A204.1 (cell line): ENCODE measurements around the gene IL19.
"Not testable (repeated sequence)": the region's sequence is repeated elsewhere in the genome, so short reads cannot be mapped to it uniquely, and the experiment has no call there.

Experiments
- FAIRE-seq: peaks from 2 replicates; lab custom pipeline; 2012; peaks lifted over from hg19 to GRCh38; lab: Jason Lieb, UNC

Gene IL19

DNA sequence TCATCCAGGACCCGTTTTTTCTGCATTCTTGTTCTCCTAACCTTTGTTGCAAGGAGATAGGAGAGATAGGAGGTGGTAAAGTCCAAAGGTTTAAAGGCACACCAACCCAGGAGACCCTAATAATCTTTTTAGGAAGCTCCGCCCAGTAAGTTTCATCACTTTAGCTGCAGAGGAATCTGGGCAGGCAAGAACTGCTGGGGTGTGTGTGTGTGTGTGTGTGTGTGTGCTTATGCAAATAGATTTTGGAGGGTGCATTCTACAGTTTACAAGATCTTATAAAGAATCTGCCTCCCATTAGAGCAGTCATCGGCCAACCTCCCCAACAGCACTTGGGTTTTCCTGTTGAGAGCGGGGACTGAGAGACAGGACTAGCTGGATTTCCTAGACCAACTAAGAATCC, 5.7 kb downstream of the IL19 start:
- no peak for FAIRE-seq

DNA sequence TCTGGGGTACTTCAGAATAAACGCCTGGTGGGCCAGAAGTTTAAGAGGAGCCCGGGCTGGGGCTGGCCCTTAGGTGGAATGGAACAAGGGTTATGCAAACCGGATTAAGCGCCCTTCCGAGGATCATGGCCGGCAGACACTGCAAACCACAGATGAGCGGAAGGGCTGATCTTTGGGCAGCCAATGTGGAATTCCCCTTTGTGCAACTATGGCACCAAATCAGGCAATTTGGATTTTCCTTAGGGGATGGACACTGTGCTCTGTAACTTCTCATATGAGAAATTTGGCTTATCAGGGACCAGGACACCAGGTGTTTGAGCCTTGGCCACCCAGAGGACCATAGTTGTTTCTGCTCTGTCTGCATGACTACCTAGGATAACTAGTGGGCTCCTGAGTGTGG, 7.5 kb downstream of the IL19 start:
- FAIRE-seq, result no peak

DNA sequence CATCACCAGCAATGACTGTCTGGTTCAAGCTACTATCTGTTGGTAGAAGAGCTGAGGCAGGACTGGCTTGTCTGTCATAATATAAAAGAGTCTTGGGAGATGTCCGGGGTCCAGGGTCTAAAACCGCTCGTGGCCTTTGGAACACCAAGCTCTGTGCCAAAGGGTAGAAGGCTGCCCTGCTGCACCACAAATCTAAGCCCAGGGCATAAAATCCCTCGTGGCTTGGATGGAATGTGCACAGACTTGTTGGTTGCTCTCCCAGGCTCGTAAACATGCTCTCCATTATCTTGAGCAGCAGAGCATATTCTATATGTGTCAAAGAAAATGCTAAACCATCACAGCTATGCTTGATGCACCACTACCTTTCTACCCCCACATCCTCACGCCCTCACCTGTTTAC, 8.3 kb downstream of the IL19 start:
- not testable (repeated sequence) for FAIRE-seq

DNA sequence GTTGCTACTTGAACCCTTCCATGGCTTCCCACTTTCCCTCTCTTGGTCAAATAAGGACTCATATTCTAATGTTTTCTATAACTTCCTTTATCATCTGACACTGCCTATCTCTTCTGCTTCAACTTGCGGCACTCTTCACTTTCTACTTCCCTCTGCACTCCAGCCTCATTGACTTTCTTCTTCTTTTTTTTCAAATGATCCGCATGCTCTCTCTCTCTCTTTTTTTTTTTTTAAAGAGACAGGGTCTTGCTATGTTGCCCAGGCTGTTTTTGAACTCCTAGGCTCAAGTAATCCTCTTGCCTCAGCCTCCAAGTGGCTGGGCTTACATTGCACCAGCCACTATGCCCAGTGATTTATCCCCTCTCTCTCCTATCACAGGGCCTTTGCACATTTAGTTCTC, 9.1 kb downstream of the IL19 start:
- FAIRE-seq, result no peak

DNA sequence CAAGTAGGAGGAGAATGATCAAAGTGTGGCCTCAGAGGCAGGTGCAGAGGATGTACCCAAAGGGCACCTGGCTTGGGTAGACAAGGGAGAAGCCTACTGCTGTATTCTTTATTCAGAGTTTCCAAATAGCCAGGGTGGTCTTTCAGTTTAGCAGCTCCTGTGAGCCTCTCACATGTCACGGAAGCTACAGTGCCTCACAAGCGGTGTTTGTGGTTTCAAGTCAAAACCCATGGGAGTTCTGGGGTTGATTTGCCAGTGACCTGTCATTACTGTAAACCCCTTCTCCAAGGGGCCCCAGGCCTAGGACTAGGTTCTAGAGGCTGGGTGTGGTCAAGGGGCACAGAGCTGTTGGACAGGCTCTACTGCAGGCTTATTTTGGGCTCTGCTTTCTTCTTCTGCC, 11.9 kb downstream of the IL19 start:
- FAIRE-seq, result no peak

DNA sequence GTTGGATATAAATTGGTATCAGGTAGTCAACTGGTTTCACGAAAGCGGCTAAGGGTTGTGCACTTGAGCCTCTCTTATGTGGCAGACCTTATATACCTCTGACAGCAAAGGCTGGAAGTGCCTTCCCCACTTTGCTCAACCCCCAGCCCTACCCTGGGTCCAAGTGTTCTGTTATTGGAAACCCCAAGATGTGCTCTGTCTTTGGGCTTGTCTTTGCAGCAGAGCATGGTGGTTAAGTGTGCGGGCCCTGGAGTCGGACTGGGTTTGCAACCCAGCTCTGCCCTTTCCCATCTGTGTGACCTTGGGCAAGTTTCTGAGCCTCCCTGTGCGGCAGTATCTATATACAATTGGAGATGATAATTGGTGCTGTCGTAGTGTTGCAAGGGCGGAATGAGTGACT, 12.9 kb downstream of the IL19 start:
- no peak for FAIRE-seq

DNA sequence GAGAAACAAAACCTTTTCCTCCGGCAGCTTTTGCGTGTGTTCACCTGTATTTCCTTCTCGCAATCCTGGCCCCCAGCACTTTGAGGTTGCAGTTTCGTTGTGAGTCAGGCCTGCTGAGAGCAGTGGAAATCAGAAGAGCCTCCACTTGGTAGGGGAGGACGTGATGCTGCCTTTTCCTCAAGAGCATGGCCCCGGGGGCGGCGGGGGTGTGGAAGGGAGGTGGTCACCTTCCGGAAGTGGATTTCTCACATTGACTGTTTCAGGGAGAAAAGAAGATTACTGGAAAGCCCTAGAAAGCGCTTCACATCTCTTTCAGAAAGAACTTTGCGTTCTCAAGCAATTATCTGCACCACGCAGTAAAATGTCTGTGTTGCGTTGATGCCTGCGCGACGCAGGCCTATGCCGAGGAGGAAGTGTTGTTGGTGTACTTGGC, 13.9 kb downstream of the IL19 start:
- FAIRE-seq, result no peak

DNA sequence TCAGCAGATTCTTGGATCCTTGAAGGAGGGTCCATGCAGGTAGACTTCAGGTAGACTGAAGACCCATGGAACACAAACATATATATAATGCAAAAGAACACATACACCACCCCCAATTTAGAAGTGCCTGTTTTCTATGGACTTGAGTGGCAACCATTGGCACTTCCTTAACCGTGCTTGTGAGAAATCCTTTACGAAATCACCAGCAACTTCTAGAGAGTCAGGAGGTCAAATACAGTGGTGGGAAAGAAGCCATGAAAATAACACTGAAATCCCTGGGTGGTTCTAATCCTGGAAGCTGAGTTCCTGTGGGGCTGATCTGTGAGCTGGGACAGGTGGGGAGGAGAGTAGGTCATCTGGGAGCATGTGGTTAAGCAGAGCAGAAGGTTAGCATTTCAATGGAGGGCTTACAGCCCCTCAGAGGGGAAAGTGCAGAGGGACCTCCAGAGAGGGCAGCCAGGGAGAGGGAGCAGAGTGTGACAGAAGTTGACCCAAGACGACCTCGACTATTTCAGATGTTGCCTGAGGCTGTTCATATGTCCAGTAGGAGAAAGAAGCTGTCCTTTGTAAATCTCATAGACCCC, 14.7 kb downstream of the IL19 start:
- no peak for FAIRE-seq

DNA sequence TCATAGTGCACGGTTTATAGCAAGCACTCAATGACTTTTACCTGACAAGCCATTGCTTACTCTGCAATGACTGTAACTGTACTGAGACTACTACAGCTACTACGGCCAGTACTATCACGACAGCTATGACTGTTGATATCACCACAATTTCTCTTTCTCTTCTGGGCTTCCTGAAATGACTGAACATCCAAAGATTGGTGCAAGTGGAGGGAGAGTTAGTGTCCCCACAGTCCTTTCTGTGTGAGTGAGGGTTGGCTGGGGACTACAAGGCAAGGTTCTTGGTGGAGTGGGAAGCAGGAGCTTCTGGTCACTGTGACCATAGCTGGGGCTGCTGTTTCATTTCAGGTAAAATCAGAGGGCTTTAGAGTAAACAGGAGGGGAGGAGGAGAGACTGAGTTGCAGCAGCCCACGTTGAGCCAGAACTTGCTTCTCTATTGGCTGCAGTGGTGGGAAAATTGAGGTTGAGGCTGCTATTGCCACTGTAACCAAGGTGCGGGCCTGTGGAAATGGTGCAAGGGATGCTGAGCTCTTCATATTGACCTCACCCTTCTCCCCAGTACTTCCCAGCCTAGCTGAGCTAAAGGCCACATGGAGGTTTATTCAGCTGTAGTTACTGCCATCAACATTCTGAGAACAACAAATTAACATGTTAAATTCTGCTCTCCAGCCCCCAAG, 15.8 kb downstream of the IL19 start:
- no peak for FAIRE-seq

DNA sequence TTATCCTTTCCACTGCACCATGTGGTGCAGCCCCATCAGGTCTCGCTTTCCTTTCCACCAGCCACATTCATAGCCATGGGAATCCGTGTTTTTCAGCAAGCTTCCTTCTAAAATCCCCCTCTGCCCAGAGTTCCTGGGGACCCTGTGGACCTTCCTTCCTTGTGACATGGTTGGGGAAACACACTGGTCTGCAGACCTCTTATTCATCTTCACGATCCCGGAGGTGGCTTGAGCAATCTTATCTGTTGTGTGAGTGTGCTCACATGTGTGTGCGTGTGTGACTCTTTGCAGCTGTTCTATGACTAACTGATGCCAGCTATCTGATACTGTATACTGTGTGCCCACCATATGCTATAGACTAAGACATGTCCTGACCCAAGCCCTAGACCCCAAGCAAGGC, 17.3 kb downstream of the IL19 start:
- no peak for FAIRE-seq

DNA sequence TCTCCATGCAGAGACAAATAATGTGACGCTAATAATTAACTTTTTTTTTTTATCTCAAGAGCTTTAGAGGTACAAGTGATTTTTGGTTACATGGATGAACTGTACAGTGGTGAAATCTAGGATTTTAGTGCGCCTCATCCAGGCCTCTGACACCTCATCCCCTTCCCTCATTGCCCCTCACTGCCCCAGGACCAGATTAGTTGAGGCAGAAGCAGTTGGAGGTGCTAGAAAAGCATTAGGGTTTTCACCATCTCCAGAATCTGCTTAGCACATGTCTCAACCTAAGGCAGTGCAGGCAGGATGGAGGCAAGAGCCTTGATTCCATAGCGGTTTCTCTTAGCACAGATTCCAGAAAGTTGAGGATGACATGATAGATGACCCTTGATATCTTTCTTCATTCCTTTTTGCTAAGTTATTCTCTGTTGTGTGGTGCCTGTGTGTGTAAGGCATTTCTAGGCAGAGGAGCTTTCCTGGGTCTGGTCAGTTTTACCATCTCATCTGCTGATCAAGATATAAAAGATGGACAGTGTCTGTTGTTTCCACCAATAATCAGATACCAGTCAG, 18.0 kb downstream of the IL19 start:
- FAIRE-seq, result no peak

DNA sequence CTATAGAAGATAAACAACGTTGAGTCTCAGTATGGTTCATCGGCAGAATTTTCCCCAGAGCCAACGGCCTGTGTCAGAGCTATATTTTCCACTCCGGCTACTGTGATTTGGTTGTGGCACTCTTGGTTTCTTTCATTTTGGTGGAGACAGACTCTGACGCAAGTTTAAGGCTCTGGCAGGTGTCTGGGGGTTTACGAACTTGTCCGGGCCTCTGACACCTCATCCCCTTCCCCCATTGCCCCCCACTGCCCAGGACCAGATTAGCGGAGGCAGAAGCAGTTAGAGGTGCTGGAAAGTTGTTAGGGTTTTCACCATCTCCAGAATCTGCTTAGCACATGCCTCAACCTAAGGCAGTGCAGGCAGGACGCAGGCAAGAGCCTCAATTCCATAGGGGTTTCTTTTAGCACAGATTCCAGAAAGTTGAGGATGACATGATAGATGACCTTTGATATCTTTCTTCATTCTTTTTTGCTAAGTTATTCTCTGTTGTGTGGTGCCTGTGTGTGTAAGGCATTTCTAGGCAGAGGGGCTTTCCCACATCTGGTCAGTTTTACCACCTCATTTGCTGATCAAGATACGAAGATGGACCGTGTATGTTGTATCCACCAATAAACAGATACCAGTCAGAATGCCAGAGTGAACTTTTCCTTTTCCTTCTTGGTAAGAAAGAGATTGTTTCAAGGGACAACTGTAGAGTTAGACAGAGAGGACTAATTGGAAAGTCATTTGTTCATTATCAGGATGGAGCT, 20.1 kb downstream of the IL19 start:
- FAIRE-seq, result no peak

DNA sequence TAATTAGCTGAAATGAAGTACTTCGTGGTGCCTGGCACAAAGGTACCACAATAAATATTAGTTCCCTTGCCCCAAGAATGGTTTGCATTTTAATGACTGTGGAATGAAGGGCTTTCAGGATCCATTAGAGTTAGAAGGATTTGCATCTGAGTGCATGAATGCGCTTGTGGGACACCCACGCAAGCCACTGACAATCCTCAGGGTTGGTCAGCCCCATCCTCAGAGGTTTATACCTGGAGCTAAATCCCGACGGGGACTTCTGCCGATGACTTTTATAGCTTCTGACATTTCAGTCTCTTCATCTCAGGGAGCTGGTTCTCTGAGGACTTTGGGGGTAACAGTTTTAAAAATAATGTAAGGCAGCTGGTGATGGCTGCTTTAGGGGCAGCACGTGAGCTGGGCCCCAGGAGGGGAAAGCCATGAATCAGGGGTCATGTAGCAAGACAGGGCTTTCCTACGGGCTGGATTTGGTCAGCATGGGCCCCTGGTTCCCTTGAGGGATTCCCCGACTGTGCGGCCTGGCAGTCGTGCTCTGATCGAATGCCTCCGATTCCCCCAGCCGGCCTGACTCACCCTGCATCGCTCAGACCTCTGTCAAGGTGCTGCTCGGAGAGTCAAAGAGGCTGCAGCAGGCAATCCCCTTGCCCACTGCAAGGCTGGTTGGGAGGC, 22.5 kb downstream of the IL19 start:
- no peak for FAIRE-seq

DNA sequence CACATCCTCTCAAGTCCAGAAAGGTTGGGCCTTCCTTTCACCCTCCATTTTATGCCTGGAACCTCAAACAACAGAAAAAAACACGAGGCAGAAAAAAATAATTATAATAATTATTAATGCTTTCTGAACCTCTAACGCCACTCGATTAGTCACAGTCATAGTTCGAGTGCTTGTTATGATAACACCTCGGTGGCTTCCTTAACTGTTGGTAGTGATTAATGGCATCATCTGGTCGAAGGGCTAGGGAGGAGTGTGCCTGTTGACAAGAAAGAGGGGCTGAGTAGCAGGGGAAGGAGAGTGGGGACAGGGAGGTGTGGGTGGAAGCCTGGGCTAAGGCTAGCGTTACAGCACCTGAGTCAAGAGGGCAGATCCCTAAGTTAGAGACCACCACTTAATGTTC, 23.0 kb downstream of the IL19 start:
- FAIRE-seq, result no peak

DNA sequence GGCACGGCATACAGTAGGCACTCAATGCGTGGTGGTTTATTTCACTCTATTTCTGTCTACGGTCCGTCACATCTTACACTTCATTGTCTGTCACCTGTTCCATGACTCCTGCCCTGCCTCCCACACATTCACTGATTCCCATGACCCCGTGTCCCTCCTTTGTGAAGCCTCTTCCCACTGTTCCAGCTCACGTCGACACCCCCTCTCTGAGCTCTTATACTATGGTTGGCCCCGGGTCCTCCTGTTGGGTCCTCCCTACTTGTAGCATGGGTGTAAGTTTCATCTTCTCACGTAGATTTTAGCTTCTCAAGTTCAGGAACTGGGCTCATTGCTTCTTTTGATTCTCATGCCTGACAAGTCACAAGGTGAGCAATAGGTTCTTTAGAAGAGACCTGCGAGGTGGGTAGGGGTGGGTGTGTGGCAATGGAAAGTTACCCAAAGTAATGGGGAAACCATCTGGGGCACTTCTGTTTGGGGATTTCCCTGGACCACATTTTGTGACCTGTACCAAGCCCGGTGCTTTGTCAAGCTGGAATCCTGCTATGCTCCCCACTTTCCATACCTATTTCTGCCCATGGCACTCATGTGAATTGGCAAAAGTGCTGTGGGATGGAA, 23.8 kb downstream of the IL19 start:
- FAIRE-seq, result no peak

DNA sequence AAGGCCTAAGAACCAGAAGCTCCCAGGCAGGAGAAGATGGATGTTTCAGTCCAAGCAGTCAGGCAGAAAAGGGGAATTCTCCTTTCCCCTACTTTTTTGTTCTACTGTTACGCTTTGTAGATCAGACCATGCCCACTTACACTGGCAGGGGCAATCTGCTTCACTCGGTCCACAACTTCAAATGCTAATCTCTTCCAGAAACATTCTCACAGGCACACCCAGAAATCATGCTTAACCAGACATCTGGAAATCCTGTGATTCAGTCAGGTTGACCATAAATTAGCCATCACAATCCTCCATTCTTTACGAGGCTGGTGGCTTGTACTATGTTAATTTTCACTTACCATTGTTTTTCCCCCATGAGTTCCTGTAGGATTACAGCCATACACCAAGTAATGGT, 25.5 kb downstream of the IL19 start:
- FAIRE-seq, result no peak

DNA sequence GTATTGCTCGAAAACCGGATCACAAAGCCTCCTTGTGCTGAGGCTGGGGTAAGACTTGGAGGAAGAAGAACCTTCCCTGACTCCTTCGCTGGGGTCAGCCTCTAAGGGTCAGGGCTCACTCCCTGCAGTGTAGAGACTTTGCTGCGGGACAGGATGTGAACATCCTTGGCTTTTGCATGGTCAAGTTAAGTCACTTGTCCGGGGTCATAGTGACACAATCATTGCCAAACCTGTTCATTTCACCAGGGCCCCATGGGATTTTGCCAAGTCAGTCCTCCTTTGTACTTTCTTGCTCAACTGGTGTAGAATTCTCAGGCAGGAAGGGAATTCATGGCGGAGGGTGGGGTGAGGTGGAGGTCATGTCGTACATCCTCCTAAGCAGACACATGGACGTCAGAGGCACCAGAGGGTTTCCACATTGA, 26.4 kb downstream of the IL19 start:
- no peak for FAIRE-seq

DNA sequence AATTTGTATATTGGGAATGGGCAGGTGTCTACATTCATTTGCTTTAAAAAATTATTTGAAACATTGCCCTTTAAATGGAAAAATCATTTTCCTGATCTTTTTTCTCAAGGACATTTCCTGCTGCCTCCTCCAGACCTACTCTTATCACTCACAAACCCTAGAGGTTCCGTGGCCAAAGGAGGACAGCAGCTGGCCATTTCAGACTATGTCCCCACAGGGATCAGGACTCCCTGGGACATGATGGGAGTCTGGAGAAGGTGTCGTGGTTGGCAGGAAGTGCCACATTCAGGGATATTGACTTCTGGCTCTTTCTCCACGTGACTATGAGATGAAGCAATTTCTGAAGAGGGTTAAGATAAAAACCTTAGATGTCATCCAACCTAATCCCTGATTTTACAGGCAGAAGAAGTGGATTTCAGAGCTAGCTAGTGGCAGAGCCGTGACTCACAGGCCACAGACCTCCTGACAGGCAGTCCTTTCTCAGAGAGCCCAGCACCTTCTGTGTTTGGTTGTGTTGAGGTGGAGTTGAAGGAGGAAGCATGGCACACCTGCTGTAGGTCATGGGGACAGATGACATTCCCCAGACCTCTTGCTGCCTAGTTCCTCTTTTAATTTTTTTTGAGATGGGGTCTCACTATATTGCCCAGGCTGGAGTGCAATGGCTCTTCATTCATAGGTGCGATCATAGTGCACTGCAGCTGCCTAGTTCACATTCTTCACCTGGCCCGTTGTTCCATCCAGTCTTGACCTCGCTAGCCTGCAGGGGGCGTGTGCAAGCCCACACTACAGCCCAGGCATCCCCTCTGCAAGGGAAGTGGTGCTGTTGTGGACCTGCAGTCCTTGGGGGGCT, 27.2 kb downstream of the IL19 start:
- no peak for FAIRE-seq

DNA sequence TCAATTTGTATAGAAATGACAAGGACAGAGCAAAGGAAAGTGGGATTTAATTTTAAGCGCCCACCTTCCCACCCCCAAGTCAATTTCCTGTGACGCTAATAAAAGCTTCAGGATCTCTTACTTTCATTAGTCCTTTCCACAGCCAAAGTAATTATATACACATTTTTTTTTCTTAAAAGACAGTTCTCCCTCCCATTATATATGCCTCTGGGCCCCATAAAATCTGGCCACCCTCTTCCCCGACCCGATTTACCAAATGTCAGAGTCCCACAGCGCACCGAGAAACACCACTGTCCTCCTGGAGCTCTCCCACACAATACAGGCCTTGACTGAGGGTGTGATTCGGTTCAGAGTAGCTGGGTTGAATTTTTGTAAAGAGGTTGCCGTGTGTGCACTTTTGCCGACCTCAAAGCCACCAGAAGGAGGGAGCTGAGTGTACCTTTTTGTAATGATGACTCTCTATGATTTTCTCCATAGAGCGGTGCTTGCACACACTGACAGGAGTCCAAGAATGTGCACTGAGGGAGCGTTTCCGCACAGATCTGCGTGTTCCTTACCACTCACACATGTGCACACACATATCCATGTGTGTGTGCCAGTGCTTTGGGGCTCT, 27.9 kb downstream of the IL19 start:
- FAIRE-seq, result no peak

DNA sequence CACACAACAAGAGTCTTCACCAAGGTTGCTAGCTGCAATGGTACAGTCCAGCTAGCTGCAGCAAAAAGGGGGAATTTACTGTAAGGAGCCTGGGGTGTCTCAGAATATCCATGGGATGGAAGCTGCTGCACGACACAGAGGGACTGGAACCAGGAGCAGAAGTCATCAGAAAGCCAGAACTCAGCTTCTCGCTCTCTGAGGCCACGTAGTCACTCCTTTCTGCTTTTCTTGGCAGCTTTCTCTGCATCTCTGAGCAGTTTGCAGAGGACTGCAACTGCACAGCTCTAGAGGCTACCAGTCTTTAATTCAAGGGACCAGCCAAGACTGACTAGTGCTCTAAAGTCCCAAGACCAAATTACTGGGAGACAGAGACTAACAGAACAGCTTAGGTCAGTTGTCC, 28.7 kb downstream of the IL19 start:
- FAIRE-seq, result no peak

DNA sequence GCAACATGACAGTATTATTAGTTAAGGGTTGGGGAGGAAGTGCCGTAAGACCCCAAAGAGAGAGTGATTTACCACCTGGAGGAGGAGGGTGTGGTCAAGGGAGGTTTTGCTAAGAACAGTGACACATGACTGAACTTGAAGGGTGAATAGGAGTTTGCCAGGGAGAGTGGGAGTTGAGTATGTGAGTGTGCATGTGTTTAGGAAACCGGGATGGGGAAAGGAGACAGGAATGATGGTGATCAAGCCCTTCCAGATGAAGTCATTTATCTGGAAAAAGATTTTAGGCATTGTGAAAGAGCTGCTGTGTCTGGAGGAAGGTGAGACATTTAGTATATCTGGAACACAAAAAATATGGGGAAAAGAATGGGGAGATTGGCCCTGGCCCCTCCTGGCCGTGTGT, 29.8 kb downstream of the IL19 start:
- no peak for FAIRE-seq
